Measurements from ENCODE around the gene CDA.

The CDA gene

DNA sequence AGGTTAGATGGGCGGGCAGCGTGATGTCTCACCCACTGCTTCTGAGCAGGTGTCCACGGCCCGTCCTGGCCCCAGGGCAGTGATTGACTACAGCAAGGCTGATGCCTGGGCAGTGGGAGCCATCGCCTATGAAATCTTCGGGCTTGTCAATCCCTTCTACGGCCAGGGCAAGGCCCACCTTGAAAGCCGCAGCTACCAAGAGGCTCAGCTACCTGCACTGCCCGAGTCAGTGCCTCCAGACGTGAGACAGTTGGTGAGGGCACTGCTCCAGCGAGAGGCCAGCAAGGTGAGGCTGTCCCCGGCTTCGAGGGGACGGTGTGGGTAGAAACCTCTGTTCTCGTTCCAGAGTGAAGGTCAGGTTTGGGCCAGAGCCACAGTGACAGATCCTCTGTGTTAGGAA, 60.0 kb downstream of the CDA start:
- no peak for DNase-seq (ENCODE audit: low spot score)

- no peak for DNase-seq (ENCODE audit: low spot score)
These were observed 63.4 kb downstream of the CDA start for GRCh38 chr1:20652300-20652699.

- DNase-seq (ENCODE audit: low spot score): no peak
These were observed 65.3 kb downstream of the CDA start for GRCh38 chr1:20654104-20654690.

- no peak for DNase-seq (ENCODE audit: low spot score)
These were observed 68.1 kb downstream of the CDA start for GRCh38 chr1:20657024-20657423.

- DNase-seq (ENCODE audit: low spot score): no peak
These were observed 69.4 kb downstream of the CDA start for GRCh38 chr1:20658166-20658915.

- no peak for DNase-seq (ENCODE audit: low spot score)
These were observed 71.5 kb downstream of the CDA start for GRCh38 chr1:20660363-20660762.

GRCh38 chr1:20660847-20661206, 71.9 kb downstream of the CDA start:
- no peak for DNase-seq (ENCODE audit: low spot score)

DNA sequence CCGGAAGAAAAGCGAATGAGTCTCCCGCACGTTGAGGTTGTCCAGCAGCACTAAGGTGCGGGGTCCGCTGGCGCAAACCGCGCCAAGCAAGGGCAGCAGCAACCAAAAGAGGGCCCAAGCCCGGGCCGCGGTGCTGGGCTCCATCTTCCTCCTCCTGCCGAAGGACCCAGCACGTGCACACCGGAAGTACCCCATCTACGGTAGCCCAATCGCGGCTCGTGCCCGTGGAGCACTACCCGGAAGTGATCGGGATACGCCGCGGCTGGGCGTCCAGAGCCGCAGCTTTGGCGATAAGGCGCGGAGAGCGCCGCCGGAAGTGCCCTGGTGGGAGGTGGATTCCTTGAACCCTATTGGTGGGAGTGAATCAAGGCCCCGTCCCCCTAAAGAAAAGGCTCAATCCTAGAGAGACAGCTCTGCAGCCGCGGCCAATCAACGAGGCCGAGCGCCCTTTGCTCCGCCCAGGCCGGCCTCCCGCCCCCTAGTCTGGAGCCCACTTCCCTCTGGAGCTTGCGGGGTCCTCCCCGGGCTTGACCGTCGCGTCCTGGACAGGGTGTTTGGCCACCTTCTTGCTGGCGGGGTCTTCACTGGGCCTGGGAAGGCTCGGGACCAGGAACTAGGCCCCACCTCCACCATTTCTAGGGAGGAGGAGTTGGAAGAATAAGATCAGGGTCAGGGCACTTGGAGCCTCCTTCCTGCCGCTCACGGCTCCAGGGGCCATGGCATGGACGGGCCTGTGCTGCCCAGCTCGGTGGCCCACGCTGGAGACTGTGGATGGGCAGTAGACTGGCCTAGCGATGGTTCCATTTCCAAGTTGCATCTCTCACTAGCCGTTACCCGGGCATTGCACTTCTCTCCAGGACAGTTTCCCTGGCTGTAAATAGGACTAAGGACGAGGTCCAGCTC, 72.6 kb downstream of the CDA start, which contains the start of gene DDOST:
Gene DDOST (minus strand): TSS at position 163 of the 903 bp plus-strand sequence. CDS start 19 bp downstream, at position 144.
- DNase-seq (ENCODE audit: low spot score): peak; percentile 98

DNA sequence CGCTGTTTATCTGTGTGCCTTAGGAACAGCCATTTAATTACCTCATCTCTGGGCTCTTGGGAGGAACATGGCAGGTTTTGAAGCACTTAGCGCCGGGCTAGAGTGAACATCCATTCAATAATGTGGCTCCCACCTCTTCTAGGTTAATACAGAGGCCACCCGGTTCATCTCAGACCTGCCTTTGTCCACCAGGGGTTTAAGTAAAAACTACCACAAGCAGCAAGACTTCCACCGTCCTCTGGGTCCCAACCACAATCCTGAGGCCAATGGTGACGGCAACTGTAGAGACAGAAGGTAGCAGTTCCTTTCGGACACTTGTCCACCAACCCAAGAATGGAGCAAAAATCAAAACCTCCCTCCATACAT, 73.2 kb downstream of the CDA start:
- no peak for DNase-seq (ENCODE audit: low spot score)

- DNase-seq (ENCODE audit: low spot score): no peak
These were observed 74.5 kb downstream of the CDA start for GRCh38 chr1:20663365-20663764.

GRCh38 chr1:20663969-20664715, 75.2 kb downstream of the CDA start:
- DNase-seq (ENCODE audit: low spot score): no peak

GRCh38 chr1:20665726-20666125, 76.8 kb downstream of the CDA start:
- no peak for DNase-seq (ENCODE audit: low spot score)

DNA sequence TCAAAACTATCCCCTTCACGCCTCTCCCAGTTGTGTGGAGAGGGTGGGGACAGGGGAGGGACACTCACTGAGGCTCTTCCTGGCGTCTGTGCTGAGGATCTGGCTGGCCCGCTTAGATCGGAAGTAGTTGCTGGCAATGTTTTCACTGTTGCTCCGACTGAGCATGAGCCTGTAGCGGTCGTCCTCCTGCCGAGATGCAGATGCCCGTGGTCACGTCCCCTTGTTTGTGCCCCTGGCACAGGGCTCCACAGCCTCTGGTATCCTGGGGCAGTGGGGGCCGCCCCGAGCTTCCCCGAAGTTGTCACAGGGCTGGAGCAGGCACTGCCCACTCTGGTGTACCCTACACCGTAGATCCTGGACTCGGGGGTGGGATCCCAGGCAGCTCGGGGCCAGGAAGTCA, 77.2 kb downstream of the CDA start:
- DNase-seq (ENCODE audit: low spot score): no peak

GRCh38 chr1:20666804-20667203, 77.9 kb downstream of the CDA start:
- DNase-seq (ENCODE audit: low spot score): no peak

Measured in globus pallidus (tissue), 1 donor.